HL-60/S4 treated with retinoic acid at 250 ng/mL for 4 days and 3 days (cell line): Measurements from ENCODE around the gene PUS3.

Source experiments
- in situ Hi-C: fragments of 300-500 bp; cut with MboI; formaldehyde crosslinking; loops from 2 replicates; pipeline ENCODE4 v1.7.0; 2022; ENCODE audit warnings: low sequenced_read_pairs

PUS3 gene

GRCh38 chr11:125902927-125903710 is at the start of gene PUS3:
PUS3 (minus strand) TSS chr11:125903206; CDS start chr11:125896284, 6,922 bp downstream.
- in situ Hi-C loops, result no loop called here

- in situ Hi-C loops, result no loop called here
Measured at GRCh38 chr11:125952559-125952958, 49.6 kb upstream of the PUS3 start.

GRCh38 chr11:125951731-125952130 is 48.7 kb upstream of the PUS3 start:
- in situ Hi-C loops, result no loop called here

GRCh38 chr11:125950696-125951651 is 48.0 kb upstream of the PUS3 start:
- in situ Hi-C loops, result no loop called here

- in situ Hi-C loops, result no loop called here
Measured at GRCh38 chr11:125950178-125950490, 47.1 kb upstream of the PUS3 start.

- in situ Hi-C loops, result no loop called here
Measured at GRCh38 chr11:125949271-125950177, 46.5 kb upstream of the PUS3 start.

GRCh38 chr11:125948278-125949051 is 45.5 kb upstream of the PUS3 start:
- in situ Hi-C loops, result no loop called here

GRCh38 chr11:125947419-125948277 is 44.6 kb upstream of the PUS3 start:
- in situ Hi-C loops, result no loop called here

GRCh38 chr11:125946712-125947418 is 43.9 kb upstream of the PUS3 start:
- in situ Hi-C loops, result no loop called here

GRCh38 chr11:125945797-125946520 is 43.0 kb upstream of the PUS3 start, which contains the start of gene VSIG10L2:
VSIG10L2 (plus strand) TSS chr11:125946044; CDS start chr11:125946056, 12 bp downstream.
- in situ Hi-C loops, result no loop called here

- in situ Hi-C loops, result no loop called here
Measured at GRCh38 chr11:125945011-125945796, 42.2 kb upstream of the PUS3 start.

- in situ Hi-C loops, result no loop called here
Measured at GRCh38 chr11:125944350-125945010, 41.5 kb upstream of the PUS3 start.

- in situ Hi-C loops, result no loop called here
Measured at GRCh38 chr11:125943661-125944349, 40.8 kb upstream of the PUS3 start.

- in situ Hi-C loops, result no loop called here
Measured at GRCh38 chr11:125942771-125943428, 39.9 kb upstream of the PUS3 start.
